ENCODE measurements around the gene GPRASP1.
"Not testable (repeated sequence)": the region's sequence is repeated elsewhere in the genome, so short reads cannot be mapped to it uniquely, and the experiment has no call there.

Gene GPRASP1, protein sequence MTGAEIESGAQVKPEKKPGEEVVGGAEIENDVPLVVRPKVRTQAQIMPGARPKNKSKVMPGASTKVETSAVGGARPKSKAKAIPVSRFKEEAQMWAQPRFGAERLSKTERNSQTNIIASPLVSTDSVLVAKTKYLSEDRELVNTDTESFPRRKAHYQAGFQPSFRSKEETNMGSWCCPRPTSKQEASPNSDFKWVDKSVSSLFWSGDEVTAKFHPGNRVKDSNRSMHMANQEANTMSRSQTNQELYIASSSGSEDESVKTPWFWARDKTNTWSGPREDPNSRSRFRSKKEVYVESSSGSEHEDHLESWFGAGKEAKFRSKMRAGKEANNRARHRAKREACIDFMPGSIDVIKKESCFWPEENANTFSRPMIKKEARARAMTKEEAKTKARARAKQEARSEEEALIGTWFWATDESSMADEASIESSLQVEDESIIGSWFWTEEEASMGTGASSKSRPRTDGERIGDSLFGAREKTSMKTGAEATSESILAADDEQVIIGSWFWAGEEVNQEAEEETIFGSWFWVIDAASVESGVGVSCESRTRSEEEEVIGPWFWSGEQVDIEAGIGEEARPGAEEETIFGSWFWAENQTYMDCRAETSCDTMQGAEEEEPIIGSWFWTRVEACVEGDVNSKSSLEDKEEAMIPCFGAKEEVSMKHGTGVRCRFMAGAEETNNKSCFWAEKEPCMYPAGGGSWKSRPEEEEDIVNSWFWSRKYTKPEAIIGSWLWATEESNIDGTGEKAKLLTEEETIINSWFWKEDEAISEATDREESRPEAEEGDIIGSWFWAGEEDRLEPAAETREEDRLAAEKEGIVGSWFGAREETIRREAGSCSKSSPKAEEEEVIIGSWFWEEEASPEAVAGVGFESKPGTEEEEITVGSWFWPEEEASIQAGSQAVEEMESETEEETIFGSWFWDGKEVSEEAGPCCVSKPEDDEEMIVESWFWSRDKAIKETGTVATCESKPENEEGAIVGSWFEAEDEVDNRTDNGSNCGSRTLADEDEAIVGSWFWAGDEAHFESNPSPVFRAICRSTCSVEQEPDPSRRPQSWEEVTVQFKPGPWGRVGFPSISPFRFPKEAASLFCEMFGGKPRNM (N-terminal part only)

DNA sequence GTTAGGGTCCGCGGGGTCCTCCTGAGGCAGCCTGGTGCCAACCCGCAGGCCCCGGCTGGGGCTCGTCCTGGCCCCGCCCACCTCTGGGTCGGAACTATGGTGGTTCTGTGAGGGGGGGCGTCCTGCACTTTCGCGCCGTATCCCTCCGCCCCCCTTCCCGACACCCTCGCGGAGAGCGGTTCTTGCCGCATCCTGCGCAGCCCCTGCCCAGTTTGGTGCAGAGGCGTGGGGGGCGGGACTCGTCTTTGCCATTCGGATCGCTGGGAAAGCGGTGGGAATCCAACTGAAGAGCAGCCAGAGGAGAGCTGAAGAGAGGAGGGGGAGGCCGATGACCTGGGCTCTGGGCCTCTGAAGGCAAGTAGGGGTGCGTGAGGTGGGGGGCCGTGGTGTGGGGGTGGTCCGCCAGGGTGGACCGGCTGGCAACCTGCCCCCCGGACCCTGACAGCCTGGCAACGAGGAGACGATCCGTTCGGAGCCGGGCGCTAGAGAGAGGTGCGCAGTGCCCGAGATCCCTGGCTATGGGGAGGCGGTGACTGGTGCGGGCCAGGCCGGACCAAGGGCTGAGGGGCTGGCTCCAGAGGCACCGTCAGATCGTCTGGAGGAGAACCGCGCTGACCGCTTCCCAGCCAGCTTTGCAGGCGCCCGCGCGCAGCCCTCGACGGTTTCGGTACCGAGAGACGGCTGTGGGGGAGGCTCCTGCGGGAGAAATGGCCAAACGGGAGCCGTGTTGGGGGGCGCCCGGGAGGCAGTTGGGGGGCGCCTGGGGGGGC, at the start of gene GPRASP1:
TSS of gene GPRASP1 (plus strand) at position 242 of the 770 bp plus-strand sequence. CDS start 2,431 bp downstream, outside the sequence.
- peak; percentile 85 for DNase-seq

DNA sequence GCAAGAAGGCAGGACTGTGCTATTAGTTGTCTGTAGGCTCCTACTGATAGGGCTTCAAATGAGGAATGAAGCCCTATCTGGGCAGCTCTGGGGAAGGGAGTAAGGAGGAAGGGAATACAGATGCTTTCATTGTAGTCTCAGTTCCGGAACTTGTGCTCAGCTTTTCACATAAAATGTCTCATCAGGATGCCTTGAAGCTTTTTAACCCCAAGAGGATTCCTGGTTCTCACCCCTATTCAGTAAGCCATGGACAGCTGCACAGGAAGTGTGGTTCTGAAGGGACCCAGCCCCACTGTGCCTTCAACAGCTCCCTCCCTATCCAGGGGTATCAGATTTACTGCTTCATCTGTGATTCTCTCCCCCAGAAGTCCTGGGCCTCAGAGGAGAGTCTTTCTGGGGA, 47.0 kb upstream of the GPRASP1 start:
- no peak for DNase-seq

DNA sequence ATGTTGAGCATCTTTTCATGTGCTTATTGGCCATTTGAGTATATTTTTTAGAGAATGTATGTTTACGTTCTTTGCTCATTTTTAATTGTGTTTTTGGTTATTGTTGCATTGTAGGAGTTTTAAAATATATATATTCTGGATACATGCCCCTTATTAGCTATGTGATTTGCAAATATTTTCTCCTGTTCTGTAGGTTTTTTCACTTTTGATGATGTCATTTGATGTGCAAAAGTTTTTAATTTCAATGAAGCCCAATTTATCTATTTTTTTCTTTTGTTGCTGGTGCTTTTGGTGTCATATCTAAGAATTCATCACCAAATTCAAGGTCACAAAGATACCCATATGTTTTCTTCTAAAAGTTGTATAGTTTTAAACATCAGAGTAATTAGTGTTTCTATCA, 45.2 kb upstream of the GPRASP1 start:
- no peak for DNase-seq

DNA sequence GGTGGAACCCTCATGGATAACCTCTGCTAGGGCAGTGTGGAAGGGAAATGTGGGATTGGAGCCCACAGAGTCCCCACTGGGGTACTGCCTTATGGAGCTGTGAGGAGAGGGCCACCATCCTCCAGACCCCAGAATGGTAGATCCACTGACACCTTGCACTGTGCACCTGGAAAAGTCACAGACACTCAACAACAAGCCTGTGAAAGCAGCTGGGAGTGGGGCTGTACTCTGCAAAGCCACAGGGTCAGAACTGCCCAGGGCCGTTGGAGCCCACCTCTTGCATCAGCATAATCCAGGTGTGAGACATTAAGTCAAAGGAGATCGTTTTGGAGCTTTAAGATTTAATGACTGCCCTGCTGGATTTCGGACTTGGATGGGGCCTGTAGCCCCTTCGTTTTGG, 40.4 kb upstream of the GPRASP1 start:
- DNase-seq = no peak

DNA sequence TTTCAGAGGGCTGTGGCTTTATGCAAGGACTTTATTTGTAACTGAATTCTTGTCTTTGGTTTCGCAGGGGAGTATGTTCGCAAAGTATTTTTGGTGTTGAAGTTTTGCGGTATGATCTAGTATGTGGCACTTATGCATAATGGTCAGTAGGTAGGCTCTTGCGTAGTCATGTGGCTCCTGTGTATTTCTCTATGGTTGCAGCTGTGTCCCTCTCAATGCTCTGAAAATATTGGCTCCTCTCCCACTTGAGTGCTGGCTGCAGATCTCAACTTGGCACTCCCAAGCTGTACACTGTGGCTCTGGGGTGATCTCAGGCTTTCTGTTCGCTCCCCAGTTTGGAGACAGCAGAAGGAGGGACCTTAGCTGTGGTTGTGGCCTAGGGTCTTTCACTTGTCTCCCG, 27.2 kb upstream of the GPRASP1 start:
- DNase-seq = no peak

DNA sequence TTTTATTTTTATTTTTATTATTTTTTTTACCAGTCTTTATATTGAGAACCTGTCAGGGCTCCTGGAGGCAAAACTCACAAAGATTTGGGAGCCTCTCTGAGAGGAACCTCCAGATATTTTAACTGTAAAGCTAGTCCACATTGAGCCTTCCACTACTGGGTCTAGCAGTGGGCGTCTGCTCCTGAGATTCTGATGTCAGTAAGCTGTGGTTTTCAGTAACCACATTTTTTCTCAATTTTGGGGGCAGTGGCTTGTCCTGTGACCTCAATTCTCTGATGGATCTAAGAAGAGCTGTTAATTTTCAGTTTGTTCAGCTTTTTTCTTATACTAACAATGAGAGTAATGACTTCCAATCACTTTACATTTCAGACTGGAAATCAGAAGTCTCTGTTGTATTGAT, 23.6 kb upstream of the GPRASP1 start:
- DNase-seq = no peak

DNA sequence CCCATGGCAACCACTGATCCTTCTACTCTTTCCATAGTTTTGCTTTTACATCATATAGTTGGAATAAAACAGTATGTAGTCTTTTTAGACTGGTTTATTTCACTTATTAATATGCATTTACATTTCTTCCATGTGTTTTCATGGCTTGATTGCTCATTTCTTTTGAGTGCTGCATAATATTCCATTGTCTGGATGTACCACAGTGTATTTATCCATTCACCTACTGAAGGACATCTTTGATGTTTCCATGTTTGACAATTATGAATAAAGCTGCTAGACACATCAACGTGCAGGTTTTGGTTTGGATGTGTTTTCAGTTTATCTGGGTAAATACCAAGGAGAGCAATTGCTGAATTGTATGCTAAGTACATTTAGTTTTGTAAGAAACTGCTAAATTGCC, 13.7 kb upstream of the GPRASP1 start:
- no peak for DNase-seq

DNA sequence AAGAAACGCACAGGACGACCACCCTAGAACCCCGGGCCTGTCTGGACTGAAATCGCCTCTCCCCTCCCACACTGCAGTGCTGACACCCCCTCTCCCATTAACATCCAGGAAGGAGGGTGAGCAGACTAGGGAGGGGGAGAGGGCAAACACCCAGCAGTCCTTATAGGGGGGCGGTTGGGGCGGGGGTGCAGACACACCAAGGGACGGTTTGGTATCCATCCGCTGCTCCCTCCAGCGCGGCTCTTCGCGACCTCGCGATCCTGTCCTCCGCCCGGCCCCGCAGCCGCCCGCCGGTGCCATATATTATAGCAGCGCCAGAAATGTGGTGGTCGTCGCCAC, 411 bp upstream of the GPRASP1 start:
- no peak for DNase-seq

DNA sequence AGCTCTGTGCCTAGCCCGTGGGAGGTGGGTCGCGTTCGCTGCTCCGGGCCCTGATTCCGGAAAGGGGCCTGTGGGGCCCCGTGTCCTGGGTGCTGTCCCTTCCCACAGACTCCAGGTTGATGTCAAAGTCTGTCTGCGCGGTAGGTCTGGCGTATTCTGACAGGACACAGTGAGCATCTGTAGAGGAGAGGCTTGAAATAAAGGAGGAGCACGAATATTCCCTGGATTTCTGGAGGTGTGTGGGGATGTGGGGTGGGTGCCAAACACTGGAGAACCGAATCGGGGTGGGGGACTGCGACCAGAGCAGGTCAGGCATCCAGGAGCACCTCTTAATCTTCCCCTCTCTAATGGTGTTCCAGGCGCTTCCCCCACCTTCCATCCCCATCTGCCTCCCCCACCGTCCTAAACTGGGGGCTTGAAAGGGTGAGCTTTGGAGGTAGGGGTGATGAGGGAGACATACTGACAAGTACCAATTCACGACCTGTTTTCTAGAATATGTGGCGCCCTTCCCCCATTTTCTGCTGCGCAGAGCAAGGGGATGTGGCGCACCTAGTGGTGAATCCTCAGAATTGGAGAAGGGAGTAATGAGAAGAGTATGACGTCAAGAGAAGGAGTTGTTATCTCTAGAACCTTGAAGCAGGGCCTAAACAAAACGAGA, 877 bp downstream of the GPRASP1 start:
- peak; percentile 52 for DNase-seq

DNA sequence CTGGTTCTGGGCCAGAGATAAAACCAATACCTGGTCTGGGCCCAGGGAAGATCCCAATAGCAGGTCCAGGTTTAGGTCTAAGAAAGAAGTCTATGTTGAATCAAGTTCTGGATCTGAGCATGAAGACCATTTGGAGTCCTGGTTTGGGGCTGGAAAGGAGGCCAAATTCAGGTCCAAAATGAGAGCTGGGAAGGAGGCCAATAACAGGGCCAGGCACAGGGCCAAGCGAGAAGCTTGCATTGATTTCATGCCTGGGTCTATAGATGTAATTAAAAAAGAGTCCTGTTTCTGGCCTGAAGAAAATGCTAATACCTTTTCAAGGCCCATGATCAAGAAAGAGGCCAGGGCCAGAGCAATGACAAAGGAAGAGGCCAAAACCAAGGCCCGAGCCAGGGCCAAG, 3.4 kb downstream of the GPRASP1 start:
- no peak for DNase-seq

DNA sequence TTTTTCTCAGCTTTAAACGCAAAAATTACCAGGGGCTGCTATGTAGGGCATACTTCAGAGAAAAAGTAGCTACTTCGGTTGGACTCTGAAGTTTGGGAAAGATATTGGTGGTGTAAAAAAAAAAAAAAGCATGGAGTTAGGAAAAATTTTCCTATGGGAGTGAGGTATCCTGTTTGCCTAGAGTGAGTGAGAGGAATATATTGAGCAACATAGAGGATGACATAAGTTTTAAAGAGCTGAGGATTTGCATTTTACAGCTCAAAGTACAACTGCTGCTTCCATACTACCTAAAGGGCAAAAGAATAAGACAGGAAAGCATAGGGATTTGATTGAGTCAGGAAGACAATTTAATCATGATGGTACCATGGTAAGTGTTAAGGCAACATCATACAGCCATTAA, 7.3 kb downstream of the GPRASP1 start:
- no peak for DNase-seq

DNA sequence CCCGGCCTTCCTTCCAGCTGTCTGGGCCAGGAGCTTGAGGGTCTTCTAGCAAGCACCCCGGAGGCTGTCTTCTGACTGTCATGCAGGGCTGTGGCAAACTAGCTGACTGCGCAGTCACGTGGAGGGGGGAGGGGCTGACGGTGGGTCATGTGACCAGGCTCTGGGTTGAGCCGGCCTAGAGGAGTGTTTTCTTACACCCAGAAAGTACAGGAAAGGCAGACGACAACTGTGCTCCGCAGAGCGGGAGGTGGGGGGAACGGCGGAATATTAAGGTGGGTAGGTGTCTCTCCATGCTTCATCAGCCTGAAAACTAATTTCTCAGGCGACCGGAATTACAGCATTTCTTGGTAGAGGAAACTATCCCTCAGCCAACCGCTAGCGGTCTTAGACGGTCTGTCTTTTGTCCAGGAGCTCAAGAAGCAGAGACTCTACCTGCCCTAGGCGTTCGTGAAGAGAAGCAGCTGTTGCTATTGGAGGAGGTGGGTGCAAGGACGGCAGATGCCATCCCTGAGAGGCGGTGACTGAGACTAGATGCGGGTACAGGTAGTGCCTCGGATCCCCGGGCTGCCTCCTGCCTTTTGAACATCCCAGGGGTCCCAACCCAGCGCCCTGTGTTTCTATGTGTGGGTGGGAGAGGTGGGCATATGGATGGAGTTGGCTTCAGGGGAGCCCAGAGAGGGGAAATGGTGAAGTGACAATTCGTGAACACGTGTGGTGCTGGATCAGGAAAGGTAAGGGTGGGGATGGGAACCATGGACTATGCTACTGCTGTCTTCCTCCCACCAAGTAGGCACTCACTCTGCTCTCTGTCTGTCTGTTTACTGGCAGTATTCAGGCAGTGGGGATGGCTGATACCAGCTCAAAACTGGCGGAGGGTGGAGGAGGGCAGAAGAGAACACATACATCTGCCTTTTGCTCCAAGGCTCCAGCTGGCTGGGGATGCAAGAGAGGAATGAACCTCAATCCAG, 8.8 kb downstream of the GPRASP1 start:
- peak; percentile 87 for DNase-seq

DNA sequence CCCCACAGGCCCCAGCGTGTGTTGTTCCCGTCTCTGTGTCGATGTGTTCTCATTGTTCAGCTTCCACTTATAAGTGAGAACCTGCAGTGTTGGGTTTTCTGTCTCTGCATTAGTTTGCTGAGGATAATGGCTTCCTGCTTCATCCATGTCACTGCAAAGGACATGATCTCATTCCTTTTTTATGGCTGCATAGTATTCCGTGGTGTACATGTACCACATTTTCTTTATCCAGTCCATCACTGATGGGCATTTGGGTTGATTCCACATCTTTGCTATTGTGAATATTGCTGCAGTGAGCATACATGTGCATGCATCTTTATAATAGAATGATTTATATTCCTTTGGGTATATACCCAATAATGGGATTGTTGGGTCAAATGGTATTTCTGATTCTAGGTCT, 12.5 kb downstream of the GPRASP1 start:
- DNase-seq = not testable (repeated sequence)

DNA sequence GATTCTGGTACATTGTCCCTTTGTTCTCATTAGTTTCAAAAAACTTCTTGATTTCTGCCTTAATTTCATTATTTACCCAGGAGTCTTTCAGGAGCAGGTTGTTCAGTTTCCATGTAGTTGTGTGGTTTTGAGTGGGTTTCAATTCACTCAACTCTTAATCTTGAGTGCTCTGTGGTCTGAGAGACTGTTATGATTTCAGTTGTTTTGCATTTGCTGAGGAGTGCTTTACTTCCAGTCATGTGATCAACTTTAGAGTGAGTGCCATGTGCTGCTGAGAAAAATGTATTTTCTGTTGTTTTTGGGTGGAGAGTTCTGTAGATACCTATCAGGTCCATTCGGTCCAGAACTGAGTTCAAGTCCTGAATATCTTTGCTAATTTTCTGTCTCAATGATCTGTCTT, 15.8 kb downstream of the GPRASP1 start:
- DNase-seq = not testable (repeated sequence)

DNA sequence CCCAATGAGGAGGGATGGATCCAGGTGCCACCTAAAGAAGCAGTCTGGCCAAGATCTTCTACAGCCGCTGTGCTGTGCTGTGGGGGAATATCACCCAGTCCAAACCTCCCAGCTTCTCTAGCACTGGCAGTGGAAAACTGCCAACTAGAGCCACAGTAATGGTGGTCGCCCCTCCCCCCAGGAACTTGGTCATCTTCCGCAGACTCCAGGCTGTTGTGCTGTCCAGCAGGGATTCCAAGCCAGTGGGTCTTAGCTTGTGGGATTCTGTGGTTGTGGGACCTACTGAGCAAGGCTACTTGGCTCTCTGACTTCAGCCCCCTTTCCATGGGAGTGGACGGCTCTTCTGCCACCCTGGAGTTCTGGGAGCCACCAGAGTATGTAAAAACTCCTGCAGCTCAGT, 18.2 kb downstream of the GPRASP1 start:
- no peak for DNase-seq

DNA sequence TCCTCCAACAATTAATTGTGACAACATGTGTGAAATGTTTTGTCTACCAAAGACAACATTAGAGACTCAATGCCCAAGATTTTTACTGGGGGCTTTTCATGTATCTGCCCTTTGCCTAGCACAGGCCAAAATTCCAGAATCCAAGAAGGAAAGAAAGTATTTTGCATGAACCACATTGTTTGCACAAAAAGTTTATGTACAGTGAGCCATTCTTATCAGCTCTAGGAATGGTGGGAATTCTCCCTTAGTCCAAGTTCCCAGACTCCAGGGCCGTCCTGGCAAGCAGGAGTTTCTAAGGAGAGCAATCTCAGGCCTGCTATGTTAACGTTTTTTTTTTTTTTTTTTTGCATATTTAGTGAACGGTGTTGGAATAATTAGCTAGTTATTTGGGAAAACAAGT, 21.6 kb downstream of the GPRASP1 start:
- DNase-seq = no peak

DNA sequence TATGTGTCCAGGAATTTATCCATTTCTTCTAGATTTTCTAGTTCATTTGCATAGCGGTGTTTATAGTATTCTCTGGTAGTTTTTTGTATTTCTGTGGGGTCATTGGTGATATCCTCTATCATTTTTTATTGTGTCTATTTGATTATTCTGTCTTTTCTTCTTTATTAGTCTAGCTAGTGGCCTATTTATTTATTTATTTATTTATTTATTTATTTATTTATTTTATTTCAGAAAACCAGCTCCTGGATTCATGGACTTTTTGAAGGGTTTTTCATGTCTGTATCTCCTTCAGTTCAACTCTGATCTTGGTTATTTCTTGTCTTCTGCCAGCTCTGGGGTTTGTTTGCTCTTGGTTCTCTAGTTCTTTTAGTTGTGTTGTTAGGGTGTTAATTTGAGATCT, 26.2 kb downstream of the GPRASP1 start:
- not testable (repeated sequence) for DNase-seq

DNA sequence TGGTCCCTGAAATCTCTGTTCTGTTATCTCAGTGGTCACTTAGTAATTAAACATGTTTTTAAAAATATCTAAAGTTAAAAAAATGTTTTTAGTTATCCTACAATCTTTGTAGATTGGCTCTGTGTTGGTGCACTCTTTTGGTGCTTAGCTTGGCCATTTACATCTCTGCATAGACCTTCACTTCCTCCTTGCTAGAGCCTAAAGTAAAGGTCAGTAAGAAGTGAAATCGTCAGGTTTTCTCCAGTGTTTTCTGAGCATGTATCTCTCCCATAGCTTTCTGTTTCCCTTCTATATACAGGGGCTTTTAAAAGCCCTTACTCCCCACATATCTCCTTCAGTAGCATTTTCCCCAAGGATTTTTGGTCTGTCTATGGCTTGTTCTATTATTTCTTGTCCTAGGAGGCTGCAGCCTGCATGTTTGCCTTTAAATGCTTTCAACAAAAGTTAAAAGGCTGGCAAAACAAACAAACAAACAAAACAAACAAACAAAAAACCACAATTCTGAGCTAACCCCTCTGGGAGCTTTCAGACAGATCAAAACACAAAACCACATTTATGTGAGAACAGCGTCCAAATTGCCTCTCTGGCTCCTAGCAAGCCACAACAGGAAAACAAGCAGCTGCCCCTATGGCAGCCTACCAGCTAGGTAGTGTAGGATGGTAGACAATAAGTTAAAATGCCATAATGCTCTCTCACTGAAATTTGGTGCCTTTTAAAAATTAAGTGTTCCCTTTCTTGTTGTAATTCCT, 33.7 kb downstream of the GPRASP1 start:
- DNase-seq = no peak

DNA sequence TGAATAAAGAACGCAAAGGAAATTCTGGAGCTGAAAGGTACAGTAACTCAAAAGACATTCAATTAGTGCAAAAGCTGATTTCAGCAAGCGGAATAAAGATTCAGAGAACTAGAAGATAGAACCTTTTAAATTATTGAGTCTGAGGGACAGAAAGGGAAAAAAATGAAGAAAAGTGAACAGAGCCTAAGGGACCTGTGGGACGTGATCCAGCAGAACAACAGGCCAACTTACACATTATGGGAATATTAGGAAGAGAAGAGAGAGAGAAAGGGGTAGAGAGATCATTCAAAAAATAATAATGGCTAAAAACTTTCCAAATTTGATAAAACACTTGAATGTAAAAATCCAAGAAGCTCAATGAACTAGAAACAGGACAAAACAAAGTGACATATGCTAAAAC, 43.5 kb downstream of the GPRASP1 start:
- DNase-seq = no peak

DNA sequence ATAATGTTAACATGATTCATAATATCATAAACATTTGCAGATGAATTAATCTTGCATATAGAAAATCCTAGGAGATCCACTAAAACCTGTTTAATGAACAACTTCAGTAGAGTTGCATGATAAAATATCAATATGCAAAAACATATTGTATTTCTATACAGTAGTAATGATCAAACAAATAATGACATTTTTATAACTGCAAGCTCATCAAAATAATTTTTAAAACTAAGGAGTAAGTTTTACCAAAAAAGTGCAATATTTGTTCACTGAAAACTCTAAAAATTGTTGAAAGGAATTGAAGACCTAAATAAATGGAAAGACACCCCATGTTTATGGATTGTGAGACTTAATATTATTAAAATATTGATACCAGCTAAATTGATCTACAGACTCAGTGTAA, 45.0 kb downstream of the GPRASP1 start:
- DNase-seq = no peak

Measured in right forelimb (tissue), 1 donor.